MCF 10A (cell line): Measurements from ENCODE around the gene IFIT3. TPM values are rescaled to one million over a fixed set of nuclear protein-coding genes. Genes with fewer than 3 reads are reported as not detected.

Experiments
- BruUV-seq: library from RNA; stranded (reverse); fragments of 400-500 nt; replicated peaks from 2 replicates; lab custom pipeline; 2021; lab: Mats Ljungman, UMichigan
- CTCF ChIA-PET: fragments of 300-600 bp; sonication (Branson Sonifier 250); formaldehyde crosslinking; extraction: SDS; loops from one replicate; lab custom pipeline; 2021; ENCODE audit warnings: antibody characterized with exemption, inconsistent platforms; lab: Yijun Ruan, JAX
- POLR2A ChIA-PET: fragments of 300-600, 350-650 bp; sonication (Branson Sonifier 250); formaldehyde crosslinking; extraction: SDS; loops from one replicate; lab custom pipeline; 2020; ENCODE audit warnings: antibody characterized with exemption, inconsistent platforms; lab: Yijun Ruan, JAX
- DNase-seq: peaks from one replicate; pipeline ENCODE4 v3.0.0-alpha.2; 2018; ENCODE audit not compliant: unreplicated experiment
- H3K27ac Mint-ChIP-seq: one replicate; pipeline ENCODE4 v1.8.0; 2022; ENCODE audit warnings: mild to moderate bottlenecking, low read depth, mixed read lengths; ENCODE audit not compliant: unreplicated experiment
- H3K27me3 Mint-ChIP-seq: one replicate; pipeline ENCODE4 v1.8.0; 2022; ENCODE audit warnings: mixed read lengths; ENCODE audit not compliant: insufficient read depth, unreplicated experiment
- H3K36me3 Mint-ChIP-seq: one replicate; pipeline ENCODE4 v1.8.0; 2022; ENCODE audit warnings: mild to moderate bottlenecking, moderate library complexity, mixed read lengths; ENCODE audit not compliant: insufficient read depth, unreplicated experiment
- H3K4me1 Mint-ChIP-seq: one replicate; pipeline ENCODE4 v1.8.0; 2022; ENCODE audit warnings: mixed read lengths; ENCODE audit not compliant: insufficient read depth, unreplicated experiment
- H3K4me3 Mint-ChIP-seq: one replicate; pipeline ENCODE4 v1.8.0; 2022; ENCODE audit warnings: mild to moderate bottlenecking, moderate library complexity, mixed read lengths; ENCODE audit not compliant: unreplicated experiment
- H3K9me3 Mint-ChIP-seq: one replicate; pipeline ENCODE4 v1.8.0; 2022; ENCODE audit warnings: mixed read lengths; ENCODE audit not compliant: unreplicated experiment
- CTCF ChIP-seq: fragments of 200-600 bp; IDR thresholded peaks from one replicate; pipeline ENCODE4 v1.8.0; 2022; ENCODE audit warnings: antibody characterized with exemption, mild to moderate bottlenecking; ENCODE audit not compliant: unreplicated experiment
- intact Hi-C: fragments of 100-400 bp; cut with micrococcal nuclease; formaldehyde crosslinking; loops from 2 replicates; pipeline ENCODE4 v1.14.1; 2022
- total RNA-seq: library from RNA; stranded (reverse); gene quantifications from 2 replicates; pipeline ENCODE4 v1.2.3, GENCODE V29; 2022

Gene IFIT3
- total RNA-seq, 1 experiment from 2014 or later = 1.4 TPM

- H3K4me1 Mint-ChIP-seq = peaks cover 2% of the 10 kb centered on the region
- H3K9me3 Mint-ChIP-seq = no peaks in the 10 kb centered on the region
- BruUV-seq = no TSS peak
- no peak overlapping the region for H3K27ac Mint-ChIP-seq
- H3K27me3 Mint-ChIP-seq = no peaks in the 10 kb centered on the region
- CTCF ChIA-PET = no interaction called here
- no peak for TF ChIP-seq CTCF
- no peak overlapping the region for H3K4me3 Mint-ChIP-seq
- H3K36me3 Mint-ChIP-seq = peaks cover 5% of the 10 kb centered on the region
- POLR2A ChIA-PET = no interaction called here
- intact Hi-C loops = no loop called here
- DNase-seq = no peak
Measured at GRCh38 chr10:89308266-89308665, 19.5 kb upstream of the IFIT3 start.

- no peak for DNase-seq
- no peaks in the 10 kb centered on the region for H3K4me1 Mint-ChIP-seq
- ChIA-PET POLR2A (no interaction called here), CTCF (no interaction called here)
- no peak overlapping the region for H3K27ac Mint-ChIP-seq
- no peaks in the 10 kb centered on the region for H3K27me3 Mint-ChIP-seq
- intact Hi-C loops = no loop called here
- H3K36me3 Mint-ChIP-seq = peaks cover 5% of the 10 kb centered on the region
- no peaks in the 10 kb centered on the region for H3K9me3 Mint-ChIP-seq
- TF ChIP-seq CTCF = no peak
- BruUV-seq = no TSS peak
- H3K4me3 Mint-ChIP-seq = no peak overlapping the region
Measured at GRCh38 chr10:89308736-89309135, 19.1 kb upstream of the IFIT3 start.

GRCh38 chr10:89309156-89310055 is 18.4 kb upstream of the IFIT3 start:
- Mint-ChIP-seq H3K27ac (no peak overlapping the region), H3K9me3 (no peaks in the 10 kb centered on the region), H3K36me3 (peaks cover 5% of the 10 kb centered on the region), H3K4me1 (no peaks in the 10 kb centered on the region), H3K4me3 (no peak overlapping the region), H3K27me3 (no peaks in the 10 kb centered on the region)
- no TSS peak for BruUV-seq
- no peak for DNase-seq
- POLR2A ChIA-PET = interaction anchor here (1.2 kb wide), 1 partner anchor 19 kb away, joined by 3 read pairs; the partner anchor contains the start of gene IFIT3
- TF ChIP-seq CTCF = no peak
- CTCF ChIA-PET = interaction anchor here (0.8 kb wide), 2 partner anchors 13 to 253 kb away, joined by 3 to 4 read pairs; no protein-coding TSS in a partner anchor
- intact Hi-C loops = no loop called here

GRCh38 chr10:89310056-89310893 is 17.5 kb upstream of the IFIT3 start:
- no peak for TF ChIP-seq CTCF
- no peaks in the 10 kb centered on the region for H3K4me1 Mint-ChIP-seq
- ChIA-PET CTCF (interaction anchor here (0.8 kb wide), 2 partner anchors 12 to 252 kb away, joined by 3 to 4 read pairs; no protein-coding TSS in a partner anchor), POLR2A (interaction anchor here (1.2 kb wide), 1 partner anchor 18 kb away, joined by 3 read pairs; the partner anchor contains the start of gene IFIT3)
- intact Hi-C loops = no loop called here
- peaks cover 5% of the 10 kb centered on the region for H3K36me3 Mint-ChIP-seq
- no peaks in the 10 kb centered on the region for H3K27me3 Mint-ChIP-seq
- H3K9me3 Mint-ChIP-seq = no peaks in the 10 kb centered on the region
- no peak for DNase-seq
- BruUV-seq = no TSS peak
- no peak overlapping the region for H3K4me3 Mint-ChIP-seq
- no peak overlapping the region for H3K27ac Mint-ChIP-seq
